Kidney capillary endothelial cell (primary cell): Measurements from ENCODE around the gene MRPL58.
"Not testable (repeated sequence)": the region's sequence is repeated elsewhere in the genome, so short reads cannot be mapped to it uniquely, and the experiment has no call there.

Experiments used
- DNase-seq: peaks from one replicate; pipeline ENCODE4 v3.0.0-alpha.2; 2018; ENCODE audit warnings: low spot score

MRPL58 gene

GRCh38 chr17:75012346-75013091, at the start of gene MRPL58:
MRPL58 (plus strand) TSS chr17:75012670; CDS start chr17:75012687, 17 bp downstream.
- DNase-seq: peak; percentile 79

DNA sequence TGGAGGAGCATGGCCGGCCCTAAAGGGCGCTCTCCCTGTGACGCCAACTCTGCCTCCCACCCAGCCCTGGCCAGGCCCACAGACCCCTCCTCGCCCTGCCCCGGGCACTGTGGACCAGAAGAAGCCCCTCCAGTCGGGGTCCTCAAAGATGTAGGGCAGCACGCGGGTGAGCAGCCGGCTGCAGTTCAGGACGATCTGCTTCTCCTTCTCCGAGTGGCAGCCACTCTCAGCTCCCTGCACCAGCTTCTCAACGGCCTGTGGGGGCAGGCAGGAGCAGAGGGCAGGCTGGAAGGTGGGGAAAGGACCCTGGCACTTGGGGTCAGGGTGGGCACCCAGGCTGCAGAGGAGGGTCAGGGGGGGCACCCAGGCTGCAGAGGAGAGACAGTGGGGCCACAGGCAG, 48.8 kb upstream of the MRPL58 start:
- no peak for DNase-seq

GRCh38 chr17:74964246-74964761, 48.2 kb upstream of the MRPL58 start:
- DNase-seq: no peak

DNA sequence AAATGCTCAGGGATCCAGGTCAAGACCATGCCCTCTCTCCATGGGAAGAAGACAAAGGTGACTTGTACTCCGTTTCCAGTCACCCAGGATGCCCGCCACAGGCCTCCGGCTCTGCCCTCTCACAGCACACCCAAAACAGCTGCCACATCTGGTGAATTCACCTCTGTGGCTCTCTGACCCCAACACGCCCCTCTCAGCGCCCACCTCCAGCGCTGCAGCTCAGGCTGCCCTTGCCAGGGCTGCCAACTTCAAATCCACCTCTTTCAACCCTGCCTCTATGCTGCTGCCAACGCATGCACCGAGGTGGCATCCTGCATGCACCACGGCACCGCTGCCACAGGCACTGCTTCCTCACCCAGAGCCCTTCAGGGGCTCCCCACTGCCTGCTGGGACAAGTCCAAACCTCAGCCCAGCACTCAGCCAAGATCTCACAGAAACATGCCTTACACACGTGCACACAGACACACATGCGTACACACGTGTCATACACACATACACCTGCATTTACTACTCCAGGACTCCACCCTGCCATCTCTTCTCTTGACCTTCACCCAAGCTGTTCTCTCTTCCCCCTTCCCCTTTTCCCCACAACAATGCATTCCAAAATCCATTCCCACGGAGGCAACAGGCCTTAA, 47.4 kb upstream of the MRPL58 start:
- no peak for DNase-seq

- no peak for DNase-seq
Observed at GRCh38 chr17:74968361-74968780, 44.1 kb upstream of the MRPL58 start.

GRCh38 chr17:74969501-74969900, 43.0 kb upstream of the MRPL58 start:
- not testable (repeated sequence) for DNase-seq

- DNase-seq: no peak
Observed at GRCh38 chr17:74970395-74970794, 42.1 kb upstream of the MRPL58 start.

DNA sequence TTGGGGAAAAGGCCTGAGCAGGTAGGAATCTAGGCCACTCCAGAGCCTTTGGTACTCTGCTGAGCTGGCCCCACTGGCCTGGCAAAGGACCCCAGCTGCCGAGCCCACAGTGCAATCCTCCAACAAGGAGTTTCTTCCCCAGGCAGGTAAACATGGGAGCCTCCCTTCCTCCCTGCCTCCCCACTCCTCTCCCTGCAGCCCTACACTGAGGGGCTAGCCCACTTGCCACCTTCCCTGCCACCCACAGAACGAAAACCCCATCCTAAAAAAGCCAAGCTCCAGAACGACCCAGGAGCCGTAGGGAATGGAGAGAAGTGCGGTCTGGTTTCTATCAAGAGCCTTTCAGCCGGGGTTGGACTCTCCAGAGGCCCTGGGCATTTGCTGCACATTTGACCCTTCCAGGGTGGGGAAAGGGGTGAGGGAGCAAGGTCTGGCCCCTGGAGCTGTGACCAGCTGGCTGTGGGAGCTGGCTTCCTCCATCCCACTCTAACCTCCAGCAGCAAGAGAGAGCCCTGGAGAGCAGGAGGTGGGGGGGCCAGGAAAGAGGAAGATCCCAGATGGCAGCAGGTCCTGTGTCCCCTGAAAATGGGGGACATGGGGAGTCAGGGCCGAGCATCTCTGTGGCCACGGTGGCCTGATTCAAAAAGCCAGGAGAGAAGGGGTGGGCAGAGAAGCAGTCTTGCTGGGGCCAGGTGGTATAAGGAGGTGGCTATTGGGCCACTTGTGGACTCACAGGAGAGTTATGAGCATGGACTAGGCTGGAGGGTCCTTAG, 41.2 kb upstream of the MRPL58 start:
- DNase-seq: no peak

- no peak for DNase-seq
Observed at GRCh38 chr17:74971842-74972106, 40.7 kb upstream of the MRPL58 start.

DNA sequence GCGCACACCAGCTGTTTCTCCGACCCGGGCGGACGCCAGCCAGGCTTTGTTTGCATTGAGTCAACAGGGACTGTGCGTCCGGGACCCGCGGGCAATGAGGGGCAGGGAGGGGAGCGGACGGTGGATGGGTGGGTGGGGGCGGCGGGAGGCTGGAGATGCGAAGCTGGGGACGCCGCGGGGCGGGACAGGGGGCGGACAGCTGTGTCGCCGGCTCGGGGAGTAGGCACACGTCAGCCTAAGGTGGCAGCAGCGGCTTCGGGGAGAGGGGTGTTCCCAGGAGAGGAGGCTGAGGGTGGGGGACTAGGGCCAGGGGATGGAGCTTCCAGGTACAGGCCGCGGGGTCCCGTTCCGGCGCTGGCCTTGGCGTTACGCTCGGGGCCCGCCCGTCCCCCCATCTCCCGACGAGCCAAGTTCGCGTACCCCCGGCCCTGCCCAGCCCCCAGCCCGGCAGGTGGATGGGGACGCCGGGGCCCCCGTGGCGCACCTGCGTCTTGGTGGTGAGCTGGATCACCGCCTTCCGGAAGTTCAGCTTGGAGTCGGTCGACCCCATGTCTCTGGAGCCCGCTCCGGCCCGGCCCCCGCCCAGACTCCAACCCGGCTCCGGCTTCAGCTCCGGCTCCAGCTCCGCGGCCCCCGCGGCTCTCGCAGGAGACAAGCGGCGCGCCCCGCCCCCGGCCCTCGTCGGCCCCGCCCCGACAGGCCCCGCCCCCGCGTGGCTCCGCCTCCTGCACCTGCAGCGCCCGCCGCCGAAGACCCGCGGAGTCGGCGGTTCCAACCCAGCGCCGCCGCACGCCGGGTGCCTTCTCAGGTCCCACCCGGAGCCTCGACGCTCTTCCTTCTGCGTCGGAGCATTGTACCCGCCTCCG, 40.1 kb upstream of the MRPL58 start, which contains the start of gene HID1:
TSS of gene HID1 (minus strand) at position 653 of the 866 bp plus-strand sequence. CDS start at position 550, 103 bp downstream.
- peak; percentile 50 for DNase-seq

- no peak for DNase-seq
Observed at GRCh38 chr17:74972973-74973328, 39.5 kb upstream of the MRPL58 start.

- DNase-seq: no peak
Observed at GRCh38 chr17:74975943-74976342, 36.5 kb upstream of the MRPL58 start.

- DNase-seq: no peak
Observed at GRCh38 chr17:74977802-74978201, 34.7 kb upstream of the MRPL58 start.

GRCh38 chr17:74978240-74978639, 34.2 kb upstream of the MRPL58 start:
- no peak for DNase-seq

DNA sequence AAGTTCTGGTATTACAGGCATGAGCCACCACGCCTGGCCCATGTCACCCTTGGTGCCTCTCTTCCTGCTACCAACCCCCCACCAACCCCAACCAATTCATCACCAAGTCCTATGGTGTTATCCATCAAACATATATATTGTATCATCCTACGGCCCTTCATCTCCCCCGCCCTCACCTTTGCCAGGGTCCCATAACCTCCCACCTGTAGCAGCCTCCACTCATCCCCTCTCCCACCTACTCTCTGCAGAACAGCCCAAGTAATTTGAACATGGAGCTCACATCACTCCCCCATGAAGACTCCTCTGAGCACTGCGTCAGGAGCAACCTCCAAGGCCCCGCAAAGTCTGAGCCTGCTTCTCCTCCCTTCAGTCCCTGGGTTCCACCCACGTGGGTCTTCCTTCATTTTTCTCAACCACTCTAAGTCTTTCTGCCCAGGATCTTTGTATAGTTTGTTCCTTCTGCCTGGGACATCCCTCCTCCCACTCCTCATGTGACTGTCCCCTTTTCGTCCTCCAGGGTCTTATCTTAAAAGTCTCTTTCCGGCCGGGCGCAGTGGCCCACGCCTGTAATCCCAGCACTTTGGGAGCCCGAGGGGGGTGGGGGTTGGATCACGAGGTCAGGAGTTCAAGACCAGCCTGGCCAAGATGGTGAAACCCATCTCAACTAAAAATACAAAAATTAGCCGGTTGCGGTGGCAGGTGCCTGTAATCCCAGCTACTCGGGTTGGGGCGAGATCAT, 32.9 kb upstream of the MRPL58 start:
- no peak for DNase-seq

DNA sequence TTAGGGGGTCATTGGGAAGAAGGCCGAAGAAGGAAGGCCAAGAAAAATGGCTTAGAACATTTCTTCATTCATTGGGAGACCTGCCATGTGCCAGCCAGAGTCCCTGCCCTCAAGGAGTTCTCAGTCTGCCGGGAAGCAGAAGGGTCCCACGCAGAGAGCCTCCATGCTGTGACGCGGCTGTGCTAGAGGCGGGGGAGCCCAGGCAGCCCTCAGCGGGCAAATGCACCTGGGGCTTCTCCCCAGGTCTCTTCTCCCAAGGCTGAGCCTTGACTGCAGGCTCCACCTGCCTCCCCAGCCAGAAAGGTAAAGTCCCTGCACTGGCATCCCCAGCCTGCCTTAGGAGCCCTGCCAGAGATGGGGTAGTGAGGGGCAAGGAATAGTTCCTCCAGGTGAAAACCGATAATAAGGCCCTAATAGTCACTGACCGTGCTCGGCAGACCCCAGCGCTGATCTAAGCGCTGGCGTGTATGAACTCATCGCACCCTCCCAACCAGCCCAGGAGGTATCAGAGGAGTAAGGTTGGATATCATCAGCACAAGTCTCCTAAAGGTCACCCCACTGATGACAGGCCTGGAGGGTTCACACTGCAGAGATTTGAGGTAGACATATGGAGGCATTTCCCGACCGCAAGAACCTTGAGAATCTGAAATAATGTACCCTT, 31.0 kb upstream of the MRPL58 start:
- no peak for DNase-seq

GRCh38 chr17:74981979-74982662, 30.3 kb upstream of the MRPL58 start:
- peak; percentile 72 for DNase-seq

DNA sequence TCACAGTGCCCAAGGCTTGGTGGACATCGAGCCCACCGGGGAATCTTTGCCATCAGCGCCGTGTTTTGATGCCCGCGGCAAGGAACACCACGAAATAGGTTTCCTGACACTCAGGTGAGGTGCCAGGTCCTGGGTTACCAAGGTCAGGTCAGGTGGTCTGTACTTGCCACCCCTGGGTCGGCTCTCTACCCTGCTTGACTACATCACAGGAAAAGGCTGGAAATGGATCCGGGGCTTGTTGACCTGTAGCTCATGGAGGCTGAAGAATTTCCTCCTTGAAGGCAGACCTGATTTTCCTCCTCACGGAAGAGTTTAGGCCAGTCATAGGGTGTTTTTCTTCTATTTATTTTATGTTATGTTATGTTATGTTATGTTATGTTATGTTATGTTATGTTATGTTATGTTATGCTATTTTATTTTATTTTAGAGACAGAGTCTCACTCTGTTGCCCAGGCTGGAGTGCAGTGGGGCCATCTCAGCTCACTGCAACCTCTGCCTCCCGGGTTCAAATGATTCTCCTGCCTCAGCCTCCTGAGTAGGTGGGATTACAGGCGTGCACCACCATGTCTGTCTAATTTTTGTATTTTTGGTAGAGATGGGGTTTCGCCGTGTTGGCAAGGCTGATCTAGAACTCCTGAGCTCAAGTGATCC, 29.7 kb upstream of the MRPL58 start:
- DNase-seq: not testable (repeated sequence)

DNA sequence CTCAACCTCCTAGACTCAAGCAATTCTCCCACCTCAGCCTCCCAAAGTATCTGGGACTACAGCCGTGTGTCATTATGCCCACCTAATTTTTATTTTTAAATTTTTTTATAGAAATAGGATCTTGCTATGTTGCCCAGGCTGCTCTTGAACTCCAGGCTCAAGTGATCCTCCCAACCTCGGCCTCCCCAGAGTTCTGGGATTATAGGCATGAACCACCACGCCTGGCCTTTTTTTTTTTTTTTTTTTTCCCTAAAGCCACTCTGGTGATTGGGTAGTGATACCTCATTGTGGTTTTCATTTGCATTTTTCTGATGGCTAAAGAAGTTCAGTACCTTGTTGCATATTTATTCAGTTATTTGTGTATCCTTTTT, 26.3 kb upstream of the MRPL58 start:
- no peak for DNase-seq
